ENCODE results near the gene TMEM243. TPM values are rescaled to one million over a fixed set of nuclear protein-coding genes. Genes with fewer than 3 reads are reported as not detected.

Gene TMEM243
- total and polyA plus RNA-seq, 2 of the 4 experiments (the other 2 are of a cell fraction) = 28.7 to 31.1 TPM

DNA sequence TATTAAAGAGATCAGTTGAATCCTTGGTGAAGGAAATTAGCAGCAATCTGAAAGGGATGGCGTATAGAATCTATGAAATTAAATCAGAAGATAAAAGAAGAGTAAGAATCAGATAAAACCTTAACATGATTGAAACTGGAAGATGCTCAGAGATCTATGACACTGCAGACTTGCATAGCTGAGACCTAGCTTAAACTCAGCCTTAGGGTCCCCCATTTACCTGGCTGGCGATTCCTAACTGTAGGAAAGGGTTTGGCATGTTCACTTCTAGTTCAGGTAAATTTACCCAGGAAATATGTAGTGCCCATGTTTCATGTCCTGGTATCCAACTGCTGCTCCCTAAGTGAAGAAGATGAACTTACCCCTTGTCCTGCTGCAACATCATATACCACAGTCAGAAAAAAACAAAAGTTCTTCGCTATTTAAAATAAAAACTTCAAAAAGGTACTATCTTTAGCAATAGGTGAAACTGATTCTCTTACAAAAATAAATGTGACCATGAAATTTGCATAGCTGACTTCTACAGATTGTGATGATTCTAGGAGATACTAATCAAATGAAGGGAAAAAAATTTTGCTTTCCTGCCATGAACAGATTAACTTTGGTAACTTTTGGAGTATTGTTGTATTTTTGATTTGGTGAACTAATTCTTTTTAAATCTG lies 47.8 kb upstream of the TMEM243 start:
- no peak overlapping the region for H2BK20ac ChIP-seq (ENCODE audit: low read depth, low read length)
- no peak overlapping the region for H2BK15ac ChIP-seq (ENCODE audit: low read depth, low read length)
- no peaks in the 10 kb centered on the region for H3K36me3 ChIP-seq (ENCODE audit: control insufficient read depth, insufficient read depth, low read length)
- intact Hi-C loops (cut with micrococcal nuclease) (no loop called here), dilution Hi-C loops (cut with HindIII; ENCODE audit: low sequenced_read_pairs, unreplicated experiment) (no loop called here), in situ Hi-C loops (cut with MboI; ENCODE audit: low sequenced_read_pairs) (no loop called here)
- no peaks in the 10 kb centered on the region for H3K27me3 ChIP-seq (ENCODE audit: control insufficient read depth, insufficient read depth, low read length)
- no peak overlapping the region for H3K14ac ChIP-seq (replicated peaks; ENCODE audit: low read depth, low read length)
- H3K9ac ChIP-seq (ENCODE audit: low read depth, low read length) = no peak overlapping the region
- H3K18ac ChIP-seq (ENCODE audit: low read depth, low read length) = no peak overlapping the region
- ChIA-PET CTCF (no interaction called here), POLR2A (ENCODE audit: unreplicated experiment) (no interaction called here)
- H3K9me1 ChIP-seq (ENCODE audit: insufficient read depth, low read length) = no peaks in the 10 kb centered on the region
- TF ChIP-seq MAFK (IDR thresholded peaks at IDR 0.05; ENCODE audit: low read depth, low read length) (no peak), RFX5 (IDR thresholded peaks at IDR 0.05; ENCODE audit: low read depth, low read length) (no peak), BHLHE40 (IDR thresholded peaks at IDR 0.05; ENCODE audit: low read depth, low read length) (no peak), POLR2A (IDR thresholded peaks at IDR 0.05; ENCODE audit: low read depth, low read length) (no peak)
- no peak overlapping the region for H3K4me3 ChIP-seq (ENCODE audit: insufficient read depth, low read depth, low read length)
- no peak overlapping the region for H2AFZ ChIP-seq (replicated peaks; ENCODE audit: low read length, poor library complexity)
- no TSS peak for BruUV-seq (replicated peaks)
- no CpG with 5 or more reads among the region's 3 CpGs for WGBS, 2 experiments (ENCODE audit: extremely low coverage in 2 of 2, insufficient read length in 1 of 2)
- H3K4ac ChIP-seq (ENCODE audit: low read depth, low read length) = no peak overlapping the region
- H3K23ac ChIP-seq (ENCODE audit: low read depth, low read length) = no peak overlapping the region
- no peak overlapping the region for H3K56ac ChIP-seq (ENCODE audit: extremely low read depth, insufficient read depth, low read length)
- ATAC-seq (ENCODE audit: low read depth) = no peak
- no peak overlapping the region for H2BK120ac ChIP-seq (ENCODE audit: low read depth, low read length)
- no peak overlapping the region for H4K5ac ChIP-seq (ENCODE audit: low read depth, low read length)
- H4K20me1 ChIP-seq (ENCODE audit: insufficient read depth, low read length) = no peaks in the 10 kb centered on the region
- no peaks in the 10 kb centered on the region for H3K4me1 ChIP-seq (ENCODE audit: control insufficient read depth, insufficient read depth, low read length)
- no peaks in the 10 kb centered on the region for H3K79me1 ChIP-seq (ENCODE audit: low read depth in 1 of 2, low read length in 2 of 2)
- no peak overlapping the region for H4K8ac ChIP-seq (ENCODE audit: low read depth in 2 of 2, low read length in 2 of 2)
- no peak overlapping the region for H2AK9ac ChIP-seq (replicated peaks; ENCODE audit: low read depth, low read length, poor library complexity)
- no peak overlapping the region for H2BK5ac ChIP-seq (ENCODE audit: low read depth, low read length, poor library complexity, severe bottlenecking)
- H4K91ac ChIP-seq (ENCODE audit: insufficient read depth, low read depth, low read length) = no peak overlapping the region
- H3K9me3 ChIP-seq (ENCODE audit: control insufficient read depth, insufficient read depth, low read length) = no peaks in the 10 kb centered on the region
- no peak overlapping the region for H3K27ac ChIP-seq (ENCODE audit: insufficient read depth, low read length)
- no peak for DNase-seq
- no peak overlapping the region for H3K4me2 ChIP-seq (ENCODE audit: low read depth, low read length)
- H2AK5ac ChIP-seq (ENCODE audit: low read depth, low read length) = no peak overlapping the region

Data from IMR-90 (cell line).